ENCODE results near the gene OR56A3. TPM values are rescaled to one million over a fixed set of nuclear protein-coding genes. Genes with fewer than 3 reads are reported as not detected.

OR56A3 gene
- total and polyA plus RNA-seq, 2 experiments from 2014 or later = not detected

- TF ChIP-seq REST (IDR thresholded peaks at IDR 0.05; ENCODE audit: unreplicated experiment) = no peak
These were observed 9.4 kb upstream of the OR56A3 start (continued) for GRCh38 chr11:5932671-5933070.

- H3K27ac ChIP-seq (ENCODE audit: low read depth) = no peak overlapping the region
- Mint-ChIP-seq H3K4me3 (no peak overlapping the region), H3K36me3 (ENCODE audit: low read depth) (peaks cover 34% of the 10 kb centered on the region), H3K27ac (no peak overlapping the region), H3K27me3 (ENCODE audit: insufficient read depth, low read depth, poor library complexity) (peaks cover 16% of the 10 kb centered on the region), H3K9me3 (peaks cover 78% of the 10 kb centered on the region), H3K4me1 (no peaks in the 10 kb centered on the region; the same call in 2 of the 3 replicates)
- H3K79me2 ChIP-seq (replicated peaks; ENCODE audit: insufficient read depth) = no peaks in the 10 kb centered on the region
- no peak overlapping the region for H2AFZ ChIP-seq
- ATAC-seq = no peak
- H3K36me3 ChIP-seq (ENCODE audit: insufficient read depth) = no peaks in the 10 kb centered on the region
- no peak for DNase-seq (ENCODE audit: low spot score)
- no peak overlapping the region for H3K4me2 ChIP-seq
- no peaks in the 10 kb centered on the region for H3K27me3 ChIP-seq (ENCODE audit: insufficient read depth)
- H4K20me1 ChIP-seq (replicated peaks; ENCODE audit: insufficient read depth) = no peaks in the 10 kb centered on the region
- peaks cover 5% of the 10 kb centered on the region; the same call in 1 of the 2 replicates for H3K9me2 ChIP-seq (ENCODE audit: insufficient read depth)
- H3F3A ChIP-seq (replicated peaks; ENCODE audit: low read depth) = no peaks in the 10 kb centered on the region
- H3K4me3 ChIP-seq = no peak overlapping the region
- no peaks in the 10 kb centered on the region for H3K4me1 ChIP-seq (ENCODE audit: insufficient read depth)
- TF ChIP-seq JUNB (IDR thresholded peaks at IDR 0.05; ENCODE audit: unreplicated experiment) (no peak), EZH2phosphoT487 (IDR thresholded peaks at IDR 0.05; ENCODE audit: unreplicated experiment) (no peak), ZNF331 (CRISPR knock-in tag; IDR thresholded peaks at IDR 0.05; ENCODE audit: low read depth) (no peak), NANOG (IDR thresholded peaks at IDR 0.05; ENCODE audit: borderline replicate concordance) (no peak), POLR2AphosphoS5 (IDR thresholded peaks at IDR 0.05; ENCODE audit: low read depth) (no peak), ZNF114 (CRISPR knock-in tag; IDR thresholded peaks at IDR 0.05) (no peak), STAT1 (IDR thresholded peaks at IDR 0.05; ENCODE audit: unreplicated experiment) (no peak), REST (IDR thresholded peaks at IDR 0.05; ENCODE audit: unreplicated experiment) (no peak), CREB1 (CRISPR knock-in tag; IDR thresholded peaks at IDR 0.05; ENCODE audit: low read depth) (no peak)
- TF ChIP-seq, protein P1, sequence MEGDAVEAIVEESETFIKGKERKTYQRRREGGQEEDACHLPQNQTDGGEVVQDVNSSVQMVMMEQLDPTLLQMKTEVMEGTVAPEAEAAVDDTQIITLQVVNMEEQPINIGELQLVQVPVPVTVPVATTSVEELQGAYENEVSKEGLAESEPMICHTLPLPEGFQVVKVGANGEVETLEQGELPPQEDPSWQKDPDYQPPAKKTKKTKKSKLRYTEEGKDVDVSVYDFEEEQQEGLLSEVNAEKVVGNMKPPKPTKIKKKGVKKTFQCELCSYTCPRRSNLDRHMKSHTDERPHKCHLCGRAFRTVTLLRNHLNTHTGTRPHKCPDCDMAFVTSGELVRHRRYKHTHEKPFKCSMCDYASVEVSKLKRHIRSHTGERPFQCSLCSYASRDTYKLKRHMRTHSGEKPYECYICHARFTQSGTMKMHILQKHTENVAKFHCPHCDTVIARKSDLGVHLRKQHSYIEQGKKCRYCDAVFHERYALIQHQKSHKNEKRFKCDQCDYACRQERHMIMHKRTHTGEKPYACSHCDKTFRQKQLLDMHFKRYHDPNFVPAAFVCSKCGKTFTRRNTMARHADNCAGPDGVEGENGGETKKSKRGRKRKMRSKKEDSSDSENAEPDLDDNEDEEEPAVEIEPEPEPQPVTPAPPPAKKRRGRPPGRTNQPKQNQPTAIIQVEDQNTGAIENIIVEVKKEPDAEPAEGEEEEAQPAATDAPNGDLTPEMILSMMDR (conservative IDR thresholded peaks at IDR 0.05; ENCODE audit: low read depth in 2 of 2) = no peak
- TF ChIP-seq, protein P2, sequence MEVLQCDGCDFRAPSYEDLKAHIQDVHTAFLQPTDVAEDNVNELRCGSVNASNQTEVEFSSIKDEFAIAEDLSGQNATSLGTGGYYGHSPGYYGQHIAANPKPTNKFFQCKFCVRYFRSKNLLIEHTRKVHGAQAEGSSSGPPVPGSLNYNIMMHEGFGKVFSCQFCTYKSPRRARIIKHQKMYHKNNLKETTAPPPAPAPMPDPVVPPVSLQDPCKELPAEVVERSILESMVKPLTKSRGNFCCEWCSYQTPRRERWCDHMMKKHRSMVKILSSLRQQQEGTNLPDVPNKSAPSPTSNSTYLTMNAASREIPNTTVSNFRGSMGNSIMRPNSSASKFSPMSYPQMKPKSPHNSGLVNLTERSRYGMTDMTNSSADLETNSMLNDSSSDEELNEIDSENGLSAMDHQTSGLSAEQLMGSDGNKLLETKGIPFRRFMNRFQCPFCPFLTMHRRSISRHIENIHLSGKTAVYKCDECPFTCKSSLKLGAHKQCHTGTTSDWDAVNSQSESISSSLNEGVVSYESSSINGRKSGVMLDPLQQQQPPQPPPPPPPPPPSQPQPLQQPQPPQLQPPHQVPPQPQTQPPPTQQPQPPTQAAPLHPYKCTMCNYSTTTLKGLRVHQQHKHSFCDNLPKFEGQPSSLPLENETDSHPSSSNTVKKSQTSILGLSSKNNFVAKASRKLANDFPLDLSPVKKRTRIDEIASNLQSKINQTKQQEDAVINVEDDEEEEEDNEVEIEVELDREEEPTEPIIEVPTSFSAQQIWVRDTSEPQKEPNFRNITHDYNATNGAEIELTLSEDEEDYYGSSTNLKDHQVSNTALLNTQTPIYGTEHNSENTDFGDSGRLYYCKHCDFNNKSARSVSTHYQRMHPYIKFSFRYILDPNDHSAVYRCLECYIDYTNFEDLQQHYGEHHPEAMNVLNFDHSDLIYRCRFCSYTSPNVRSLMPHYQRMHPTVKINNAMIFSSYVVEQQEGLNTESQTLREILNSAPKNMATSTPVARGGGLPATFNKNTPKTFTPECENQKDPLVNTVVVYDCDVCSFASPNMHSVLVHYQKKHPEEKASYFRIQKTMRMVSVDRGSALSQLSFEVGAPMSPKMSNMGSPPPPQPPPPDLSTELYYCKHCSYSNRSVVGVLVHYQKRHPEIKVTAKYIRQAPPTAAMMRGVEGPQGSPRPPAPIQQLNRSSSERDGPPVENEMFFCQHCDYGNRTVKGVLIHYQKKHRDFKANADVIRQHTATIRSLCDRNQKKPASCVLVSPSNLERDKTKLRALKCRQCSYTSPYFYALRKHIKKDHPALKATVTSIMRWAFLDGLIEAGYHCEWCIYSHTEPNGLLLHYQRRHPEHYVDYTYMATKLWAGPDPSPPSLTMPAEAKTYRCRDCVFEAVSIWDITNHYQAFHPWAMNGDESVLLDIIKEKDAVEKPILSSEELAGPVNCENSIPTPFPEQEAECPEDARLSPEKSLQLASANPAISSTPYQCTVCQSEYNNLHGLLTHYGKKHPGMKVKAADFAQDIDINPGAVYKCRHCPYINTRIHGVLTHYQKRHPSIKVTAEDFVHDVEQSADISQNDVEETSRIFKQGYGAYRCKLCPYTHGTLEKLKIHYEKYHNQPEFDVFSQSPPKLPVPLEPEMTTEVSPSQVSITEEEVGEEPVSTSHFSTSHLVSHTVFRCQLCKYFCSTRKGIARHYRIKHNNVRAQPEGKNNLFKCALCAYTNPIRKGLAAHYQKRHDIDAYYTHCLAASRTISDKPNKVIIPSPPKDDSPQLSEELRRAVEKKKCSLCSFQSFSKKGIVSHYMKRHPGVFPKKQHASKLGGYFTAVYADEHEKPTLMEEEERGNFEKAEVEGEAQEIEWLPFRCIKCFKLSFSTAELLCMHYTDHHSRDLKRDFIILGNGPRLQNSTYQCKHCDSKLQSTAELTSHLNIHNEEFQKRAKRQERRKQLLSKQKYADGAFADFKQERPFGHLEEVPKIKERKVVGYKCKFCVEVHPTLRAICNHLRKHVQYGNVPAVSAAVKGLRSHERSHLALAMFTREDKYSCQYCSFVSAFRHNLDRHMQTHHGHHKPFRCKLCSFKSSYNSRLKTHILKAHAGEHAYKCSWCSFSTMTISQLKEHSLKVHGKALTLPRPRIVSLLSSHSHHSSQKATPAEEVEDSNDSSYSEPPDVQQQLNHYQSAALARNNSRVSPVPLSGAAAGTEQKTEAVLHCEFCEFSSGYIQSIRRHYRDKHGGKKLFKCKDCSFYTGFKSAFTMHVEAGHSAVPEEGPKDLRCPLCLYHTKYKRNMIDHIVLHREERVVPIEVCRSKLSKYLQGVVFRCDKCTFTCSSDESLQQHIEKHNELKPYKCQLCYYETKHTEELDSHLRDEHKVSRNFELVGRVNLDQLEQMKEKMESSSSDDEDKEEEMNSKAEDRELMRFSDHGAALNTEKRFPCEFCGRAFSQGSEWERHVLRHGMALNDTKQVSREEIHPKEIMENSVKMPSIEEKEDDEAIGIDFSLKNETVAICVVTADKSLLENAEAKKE (CRISPR knock-in tag; IDR thresholded peaks at IDR 0.05) = no peak
These were observed 8.9 kb upstream of the OR56A3 start for GRCh38 chr11:5933116-5933515.

Measured in GM23338 (cell line).